GM21367 (cell line): Measurements from ENCODE around the gene NDC1.
"Not testable (repeated sequence)": the region's sequence is repeated elsewhere in the genome, so short reads cannot be mapped to it uniquely, and the experiment has no call there.

Source experiments
- ATAC-seq: cut with Tn5 transposase; IDR thresholded peaks from one replicate; pipeline ENCODE4 v1.9.1; 2021; ENCODE audit not compliant: unreplicated experiment

NDC1 gene

DNA sequence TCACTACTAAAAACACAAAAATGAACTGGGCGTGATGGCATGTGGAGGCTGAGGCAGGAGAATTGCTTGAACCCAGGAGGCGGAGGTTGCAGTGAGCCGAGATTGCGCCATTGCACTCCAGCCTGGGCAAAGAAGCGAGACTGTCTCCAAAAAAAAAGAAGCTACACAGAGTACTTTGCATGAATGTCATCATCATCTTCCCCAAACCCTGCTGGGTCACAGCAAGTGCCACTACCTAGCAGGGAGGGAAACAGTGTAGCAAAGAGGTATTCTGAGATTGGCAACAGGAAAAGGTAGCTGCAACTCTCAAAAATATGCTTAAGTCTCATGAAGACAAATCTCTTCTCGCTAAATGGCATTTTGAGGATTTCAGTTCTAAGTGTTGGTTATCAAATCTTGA is 12.8 kb downstream of the NDC1 start:
- ATAC-seq = no peak

DNA sequence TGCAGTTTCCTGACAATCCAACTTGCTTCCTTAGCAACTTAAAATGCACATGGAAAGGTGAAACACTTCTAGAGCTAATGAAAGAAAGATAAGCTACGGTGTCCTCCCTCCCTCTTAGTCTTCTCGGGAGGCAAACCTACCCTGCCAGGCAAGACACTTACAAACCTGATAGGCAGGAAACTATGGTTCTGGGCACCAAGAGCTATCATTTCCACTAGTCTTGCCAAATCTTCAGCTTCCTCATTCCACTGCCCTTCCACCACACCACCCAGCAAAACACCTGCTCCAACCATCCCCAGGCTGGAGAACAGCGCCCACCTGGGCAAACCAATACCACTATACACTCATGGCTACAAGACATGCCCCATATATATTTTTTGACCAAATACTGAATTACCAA is 15.2 kb downstream of the NDC1 start:
- no peak for ATAC-seq

DNA sequence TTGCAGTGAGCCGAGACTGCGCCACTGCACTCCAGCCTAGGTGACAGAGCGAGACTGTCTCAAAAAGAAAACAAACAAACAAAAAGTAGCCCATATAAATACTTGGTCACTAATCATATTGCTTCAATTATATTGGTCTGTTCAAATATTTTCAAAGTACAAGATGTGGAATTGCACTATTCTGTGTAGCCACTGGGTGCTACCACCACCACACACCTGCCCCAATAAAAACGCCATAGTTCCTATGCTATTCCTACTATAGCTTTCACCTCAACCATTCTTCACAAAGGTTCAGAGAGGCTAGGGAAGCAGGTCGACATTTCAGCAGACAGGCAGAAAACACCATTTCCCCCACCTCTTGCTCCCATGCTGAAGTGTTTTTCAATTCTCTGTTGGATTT is 16.7 kb downstream of the NDC1 start:
- ATAC-seq = no peak

DNA sequence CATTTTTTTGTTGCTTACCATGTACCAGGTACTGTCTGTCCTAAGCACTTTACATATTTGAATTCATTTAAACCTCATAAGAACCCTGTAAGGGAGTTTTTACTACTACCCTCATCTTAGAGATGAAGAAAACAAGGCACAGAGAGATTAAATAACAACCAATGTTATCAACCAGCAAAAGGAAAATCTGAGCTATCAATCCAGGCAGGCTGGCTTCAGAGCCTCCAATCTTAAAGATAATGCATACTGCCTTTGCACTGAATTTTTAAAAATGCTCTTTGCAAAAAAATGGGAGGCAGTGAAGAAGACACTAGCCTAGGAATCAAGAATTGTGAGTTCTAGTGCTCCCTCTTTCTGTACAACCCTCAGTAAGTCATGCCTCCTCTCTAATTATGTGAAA is 18.7 kb downstream of the NDC1 start:
- ATAC-seq = no peak

DNA sequence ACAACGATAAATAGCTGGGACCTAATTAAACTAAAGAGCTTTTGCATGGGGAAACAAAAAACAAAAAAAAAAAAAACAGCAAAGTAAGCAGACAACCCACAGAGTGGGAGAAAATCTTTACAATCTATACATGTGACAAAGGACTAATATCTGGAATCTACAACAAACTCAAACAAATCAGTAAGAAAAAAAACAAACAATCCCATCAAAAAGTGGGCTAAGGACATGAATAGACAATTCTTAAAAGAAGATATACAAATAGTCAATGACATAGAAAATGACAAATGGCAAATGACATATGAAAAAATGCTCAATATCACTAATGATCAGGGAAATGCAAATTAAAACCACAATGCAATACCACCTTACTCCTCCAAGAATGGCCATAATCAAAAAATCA is 21.5 kb downstream of the NDC1 start:
- ATAC-seq = not testable (repeated sequence)

DNA sequence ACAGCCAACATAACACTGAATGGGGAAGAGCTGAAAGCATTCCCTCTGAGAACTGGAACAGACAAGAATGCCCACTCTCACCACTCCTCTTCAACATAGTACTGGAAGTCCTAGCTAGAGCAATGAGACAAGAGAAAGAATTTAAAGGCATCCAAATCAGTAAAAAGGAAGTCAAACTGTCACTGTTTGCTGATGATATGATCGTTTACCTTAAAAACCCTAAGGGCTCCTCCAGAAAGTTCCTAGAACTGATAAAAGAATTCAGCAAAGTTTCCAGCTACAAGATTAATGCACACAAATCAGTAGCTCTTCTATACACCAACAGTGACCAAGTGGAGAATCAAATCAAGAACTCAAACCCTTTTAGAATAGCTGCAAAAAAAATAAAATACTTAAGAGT is 22.6 kb downstream of the NDC1 start:
- ATAC-seq = not testable (repeated sequence)

DNA sequence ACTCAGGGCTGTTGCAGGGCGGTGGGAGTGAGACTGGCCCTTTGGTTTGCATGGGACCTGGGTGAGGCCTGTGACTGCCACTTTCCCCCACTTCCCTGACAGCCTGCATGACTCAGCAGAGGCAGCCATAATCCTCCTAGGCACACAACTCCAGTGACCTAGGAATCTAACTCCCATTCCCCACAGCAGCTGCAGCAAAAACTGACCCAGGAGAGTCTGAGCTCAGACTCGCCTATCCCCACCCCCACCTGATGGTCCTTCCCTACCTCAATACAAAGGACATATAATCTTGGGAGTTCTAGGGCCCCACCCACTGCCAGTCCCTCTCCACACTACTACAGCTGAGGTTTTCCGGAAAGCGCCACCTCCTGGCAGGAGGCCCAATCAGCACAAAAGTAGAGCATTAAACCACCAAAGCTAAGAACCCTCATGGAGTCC is 26.7 kb downstream of the NDC1 start:
- no peak for ATAC-seq

DNA sequence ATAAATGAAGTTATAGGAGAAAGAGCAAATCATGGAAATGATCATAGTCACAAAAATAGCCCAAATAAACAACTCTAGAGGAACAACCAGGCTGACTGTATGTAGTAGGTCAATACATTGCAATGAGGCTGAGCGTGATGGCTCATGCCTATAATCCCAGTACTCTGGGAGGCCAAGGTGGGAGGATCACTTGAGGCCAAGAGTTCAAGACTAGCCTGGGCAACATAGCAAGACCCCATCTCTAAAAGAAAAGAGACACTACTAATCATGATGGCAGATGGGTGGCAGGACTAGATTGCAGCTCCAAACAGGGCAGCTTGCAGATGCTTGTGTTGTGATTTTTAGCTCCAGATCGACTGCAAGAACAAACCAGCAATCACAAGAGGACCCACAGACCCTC is 27.6 kb downstream of the NDC1 start:
- no peak for ATAC-seq

DNA sequence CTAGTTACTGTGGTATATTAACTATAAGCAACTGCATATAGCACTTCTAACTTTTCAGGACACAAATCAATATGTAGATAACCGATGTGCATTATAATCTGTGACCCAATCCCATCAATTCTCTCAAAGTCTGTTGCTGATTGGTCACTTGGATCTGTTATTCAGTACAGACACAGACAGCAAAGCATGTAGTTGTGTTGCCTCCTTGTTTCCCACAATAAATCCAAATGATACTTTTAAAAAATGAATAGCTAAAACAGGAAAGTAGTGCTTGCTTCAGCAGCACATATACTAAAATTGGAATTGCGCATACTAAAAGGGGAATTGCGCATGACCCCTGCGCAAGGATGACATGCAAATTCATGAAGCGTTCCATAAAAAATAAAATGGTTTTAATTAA is 28.1 kb downstream of the NDC1 start:
- ATAC-seq = no peak

DNA sequence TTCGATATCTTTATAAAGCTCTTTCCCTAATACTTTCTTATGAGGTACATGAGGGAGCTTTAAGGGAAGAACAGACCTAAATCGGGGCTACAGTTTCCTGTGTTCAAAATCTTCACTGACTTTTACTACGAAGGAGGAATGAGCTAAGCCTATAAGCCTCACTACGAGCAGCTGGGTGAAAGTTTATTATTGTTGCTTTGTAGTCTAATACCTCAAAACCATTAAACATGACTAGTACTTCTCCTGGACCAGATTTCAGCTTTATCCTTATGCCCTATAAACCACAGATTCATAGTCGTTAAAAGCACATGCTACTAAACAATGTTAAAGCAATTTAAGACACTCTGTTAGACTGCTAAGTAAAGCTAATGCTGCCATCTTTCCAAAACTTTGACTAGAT is 30.2 kb downstream of the NDC1 start:
- ATAC-seq = no peak

DNA sequence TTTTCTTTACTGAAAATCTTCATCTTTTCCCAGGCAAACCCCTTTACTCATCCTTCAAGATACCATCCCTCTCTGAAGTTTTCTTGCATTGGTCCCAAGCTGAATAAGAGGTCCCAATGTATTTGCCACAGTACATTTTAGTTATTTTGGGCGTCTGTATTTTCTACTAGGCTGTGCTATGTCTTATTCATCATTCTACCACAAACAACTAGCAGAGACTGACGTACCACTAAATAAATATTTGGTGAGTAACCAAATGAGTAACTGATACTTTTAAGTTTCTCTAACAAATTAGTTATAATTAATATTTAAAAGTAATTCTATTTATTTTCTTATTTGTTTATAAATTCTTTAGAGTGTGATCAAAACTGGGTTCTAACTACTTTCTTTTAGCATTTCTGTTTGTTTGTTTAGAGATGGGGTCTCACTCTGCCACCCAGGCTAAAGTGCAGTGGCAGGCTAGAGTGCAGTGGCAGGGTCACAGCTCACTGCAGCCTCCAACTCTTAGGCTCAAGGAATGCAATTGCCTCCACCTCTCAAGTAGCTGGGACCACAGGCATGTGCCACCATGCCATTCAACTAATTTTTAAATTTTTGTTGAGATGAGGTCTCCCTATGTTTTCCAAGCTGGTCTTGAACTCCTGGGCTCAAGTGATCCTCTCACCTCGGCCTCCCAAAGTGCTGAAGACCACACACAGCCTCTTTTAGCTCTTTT is 33.1 kb downstream of the NDC1 start:
- ATAC-seq = no peak

DNA sequence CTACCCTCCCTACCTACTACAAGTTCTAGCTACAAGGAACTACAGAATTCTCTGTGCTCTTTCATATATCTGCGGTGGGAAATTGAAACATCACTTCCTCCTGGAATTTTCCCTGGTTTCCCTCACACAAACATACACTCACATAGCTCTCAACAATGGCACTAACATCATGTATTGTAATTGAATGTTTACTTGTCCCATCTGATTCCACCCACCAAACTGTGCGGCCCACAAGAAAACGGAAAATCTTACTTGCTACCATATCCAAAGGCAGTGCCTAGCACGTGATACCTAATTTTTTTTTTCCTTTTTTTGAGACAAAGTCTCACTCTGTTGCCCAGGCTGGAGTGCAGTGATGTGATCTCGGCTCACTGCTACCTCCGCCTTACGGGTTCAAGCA is 33.9 kb downstream of the NDC1 start:
- no peak for ATAC-seq

DNA sequence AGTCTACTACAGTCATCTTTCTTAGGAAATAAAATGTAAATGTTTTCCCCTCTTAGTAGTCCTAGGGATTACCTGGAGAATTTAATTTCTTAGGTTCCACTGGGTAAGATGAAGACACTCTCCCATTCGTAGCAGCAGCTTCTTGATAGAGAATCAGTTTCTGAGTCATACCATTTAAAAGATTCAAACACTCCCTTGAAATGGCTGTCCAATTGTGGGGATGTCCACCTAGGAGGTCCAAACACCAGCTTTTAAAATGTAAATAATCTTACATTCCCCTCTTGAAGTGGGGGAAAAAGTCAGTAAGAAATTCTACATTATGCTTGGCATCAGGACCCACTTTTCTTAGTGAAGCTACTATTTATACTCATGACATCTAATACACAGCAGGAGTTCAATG is 37.5 kb downstream of the NDC1 start:
- no peak for ATAC-seq

DNA sequence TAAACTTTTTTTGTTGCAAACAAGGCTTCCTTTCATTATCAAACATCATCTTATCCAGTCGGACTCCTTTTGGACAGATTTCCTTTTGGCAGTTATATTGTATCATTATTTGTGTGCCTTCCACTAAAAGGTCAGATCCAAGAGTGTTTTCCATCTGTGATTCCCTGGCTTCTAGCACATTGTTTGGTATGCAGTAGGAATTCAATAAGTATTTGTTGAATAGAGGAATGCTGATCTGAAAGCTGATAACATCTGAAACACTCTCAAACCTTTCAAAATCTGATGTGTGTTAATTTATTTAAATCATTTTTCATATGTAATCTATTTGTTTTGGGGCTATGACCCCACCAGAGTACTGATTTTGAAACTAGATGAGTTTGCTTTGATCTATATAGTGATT is 39.0 kb downstream of the NDC1 start:
- ATAC-seq = no peak

DNA sequence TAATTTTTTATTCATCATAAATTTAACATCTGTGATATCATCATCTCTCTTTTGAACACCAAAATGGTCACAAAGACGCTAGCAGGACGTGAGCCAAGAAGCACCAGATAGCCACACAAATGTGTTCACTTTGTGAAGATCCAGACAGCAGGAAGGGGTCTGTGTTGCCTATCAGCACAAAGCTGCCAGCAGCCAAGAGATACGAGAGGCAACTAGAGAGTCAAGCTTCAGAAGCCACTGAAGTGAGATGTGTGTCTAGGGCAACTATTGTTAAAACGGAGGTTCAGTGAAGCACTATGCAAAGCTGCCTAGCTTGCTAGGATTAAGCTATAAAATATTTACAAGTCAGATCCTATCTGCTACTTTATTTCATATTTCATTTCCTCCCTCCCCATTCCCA is 45.3 kb downstream of the NDC1 start:
- no peak for ATAC-seq

DNA sequence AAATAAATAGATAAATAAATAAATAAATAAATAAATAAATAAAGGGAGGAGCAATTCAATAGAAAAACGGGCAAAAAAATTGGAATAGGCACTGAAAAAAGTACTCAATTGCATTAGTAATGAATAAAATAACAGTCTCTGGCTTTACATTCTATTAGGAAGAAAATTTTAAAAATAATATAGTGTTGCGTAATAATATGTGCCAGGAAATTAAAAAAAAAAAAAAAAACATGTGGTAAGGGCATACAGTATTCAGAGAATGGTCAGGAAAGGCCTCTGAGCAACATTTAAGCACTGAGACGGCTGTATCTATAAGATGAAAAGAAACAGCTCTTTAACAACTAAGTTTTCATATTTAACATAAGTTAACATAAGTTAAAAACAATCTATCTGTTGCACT is 50.4 kb downstream of the NDC1 start:
- ATAC-seq = no peak

DNA sequence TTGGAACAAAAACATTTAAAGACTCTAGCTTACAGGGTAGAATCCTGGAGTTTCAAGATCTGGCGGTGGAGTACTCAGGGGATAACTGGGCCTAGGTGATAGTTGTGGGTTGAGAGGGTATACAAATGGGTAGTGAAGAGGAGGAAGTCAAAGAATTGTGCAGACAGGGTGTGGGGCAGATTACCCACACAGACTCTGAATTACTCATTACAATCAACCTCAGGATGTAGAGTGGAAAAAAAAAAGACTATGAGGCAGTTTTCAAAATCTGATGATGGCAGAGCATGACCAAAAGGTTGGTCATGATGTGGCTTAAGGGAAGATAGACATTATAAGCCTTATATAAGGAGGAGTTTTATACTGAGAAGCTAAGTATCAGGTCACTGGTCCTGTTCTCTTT is 55.0 kb downstream of the NDC1 start:
- no peak for ATAC-seq

DNA sequence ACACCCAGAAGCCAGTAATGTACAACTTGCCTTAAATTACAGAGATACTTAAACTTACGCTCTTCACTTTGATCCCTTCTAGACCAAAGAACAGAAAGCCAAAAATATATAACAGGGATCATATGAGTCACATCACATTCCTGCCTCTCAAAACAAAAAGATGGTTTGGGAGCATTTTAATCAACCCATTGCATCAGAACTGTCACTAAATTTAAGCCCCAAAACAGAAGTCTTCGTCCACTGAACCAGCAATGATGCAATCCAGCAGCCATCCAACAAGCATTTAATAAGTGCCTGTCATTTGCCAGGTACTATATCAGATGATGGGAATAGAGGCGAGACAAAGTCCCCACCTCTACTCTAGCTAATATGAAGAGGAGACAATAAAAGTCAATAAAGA is 56.4 kb downstream of the NDC1 start:
- no peak for ATAC-seq

DNA sequence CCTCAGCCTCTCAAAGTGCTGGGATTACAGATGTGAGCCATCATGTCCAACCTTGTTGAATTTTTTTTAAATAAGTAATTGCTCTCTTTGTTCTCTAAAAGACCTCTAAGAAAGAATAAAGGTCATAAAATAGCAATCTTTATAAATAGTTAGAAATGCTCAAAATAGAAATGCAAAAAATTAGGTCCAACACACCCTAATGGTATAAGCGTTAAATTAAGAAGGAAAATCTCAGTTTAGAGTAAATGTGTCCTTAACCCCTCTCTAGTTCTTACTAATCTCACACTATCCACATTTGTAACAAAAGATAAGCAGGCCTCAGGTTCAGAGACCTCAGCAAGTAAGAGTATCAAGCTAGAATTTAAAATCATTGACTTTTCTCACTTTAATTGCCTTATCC is 60.8 kb downstream of the NDC1 start:
- ATAC-seq = no peak

DNA sequence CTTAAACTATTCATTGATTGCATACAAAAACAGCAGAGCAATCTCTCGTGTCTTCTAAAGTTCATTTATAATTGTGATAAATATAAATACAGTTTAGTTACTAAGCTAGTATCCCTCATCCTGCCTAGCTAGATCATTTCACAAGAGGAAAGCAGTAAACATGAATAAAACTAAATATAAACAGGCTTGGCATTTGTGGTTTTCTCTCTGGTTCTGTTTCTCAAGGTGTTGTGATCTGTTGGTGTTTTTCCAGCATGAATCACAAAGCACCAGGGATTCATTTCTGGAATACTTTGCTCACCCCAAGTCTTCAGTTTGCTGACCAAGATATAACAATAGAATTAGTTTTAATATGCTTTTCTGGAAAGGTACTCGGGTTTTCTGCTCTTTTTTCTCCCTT is 66.4 kb downstream of the NDC1 start:
- no peak for ATAC-seq

DNA sequence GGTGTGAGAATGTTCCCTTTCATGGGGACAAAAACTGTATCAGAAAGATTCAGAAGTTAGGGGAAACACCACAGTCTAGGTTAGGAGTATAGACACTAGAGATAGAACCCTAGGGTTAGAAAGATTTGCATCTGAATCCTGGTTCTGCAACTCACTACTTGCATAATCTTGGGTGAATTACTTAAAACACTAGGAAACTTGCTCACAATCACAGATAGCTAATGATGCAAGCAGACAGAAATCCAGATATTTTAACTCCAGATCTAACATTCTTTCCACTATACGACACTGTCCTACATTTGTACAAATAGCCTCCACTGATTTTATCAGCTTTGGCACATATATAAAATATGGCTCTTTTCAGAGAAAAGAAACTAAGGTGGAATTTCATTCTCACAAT is 68.3 kb downstream of the NDC1 start:
- ATAC-seq = no peak

DNA sequence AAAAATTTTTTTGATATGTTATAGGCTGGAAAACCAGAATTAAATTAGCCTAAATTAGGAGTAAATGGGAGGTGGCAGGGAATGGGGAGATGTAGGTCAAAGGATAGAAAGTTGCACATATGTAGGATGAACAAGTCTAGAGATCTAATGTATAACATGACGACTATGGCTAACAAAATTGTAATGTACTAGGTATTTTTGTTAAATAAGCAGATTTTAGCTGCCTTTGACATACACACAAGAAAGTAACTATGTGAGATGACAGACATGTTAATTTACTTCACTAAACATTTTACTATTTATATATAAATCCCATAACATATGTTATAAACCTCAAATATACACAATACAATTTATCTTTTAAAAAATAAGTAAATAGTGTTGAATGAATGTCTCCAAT is 68.9 kb downstream of the NDC1 start:
- ATAC-seq = no peak

DNA sequence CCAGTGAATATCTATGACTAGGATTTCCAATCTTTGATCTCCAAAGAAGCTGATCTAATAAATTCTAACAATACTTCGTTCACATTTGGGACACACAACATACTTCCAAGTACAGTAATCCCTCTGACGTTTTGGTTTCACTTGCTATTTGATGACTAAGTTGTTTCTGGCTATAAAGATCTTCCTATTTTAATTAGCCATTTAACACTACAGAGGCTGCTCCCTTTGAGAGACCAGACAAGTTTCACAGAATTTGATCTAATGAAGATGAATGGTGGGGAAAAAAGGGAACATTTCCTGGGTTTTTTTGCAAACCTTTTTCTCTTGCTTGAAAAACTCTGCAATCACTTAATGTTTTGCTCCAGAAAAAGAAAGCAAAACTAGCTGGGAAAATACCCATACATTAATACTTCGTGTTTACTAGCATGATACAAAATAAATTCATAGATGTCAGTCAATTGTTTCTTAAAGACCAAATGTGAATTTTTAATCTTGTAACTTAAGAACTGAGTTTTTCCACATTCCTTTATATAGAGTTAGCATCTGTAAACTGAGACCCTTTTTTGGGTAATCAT is 71.2 kb downstream of the NDC1 start:
- no peak for ATAC-seq
